H1 (cell line): ENCODE results near the gene BLTP1. TPM values are rescaled to one million over a fixed set of nuclear protein-coding genes. Genes with fewer than 3 reads are reported as not detected.

Experiments
- CTCF ChIA-PET: fragments of 300-600 bp; sonication (Branson Sonifier 250); formaldehyde crosslinking; loops from one replicate; lab custom pipeline; 2021; ENCODE audit not compliant: partially characterized antibody; lab: Charles Lee
- POLR2A ChIA-PET: fragments of 300-600 bp; sonication (Branson Sonifier 250); formaldehyde crosslinking; loops from one replicate; lab custom pipeline; 2021; ENCODE audit warnings: inconsistent platforms; ENCODE audit not compliant: partially characterized antibody; lab: Charles Lee
- DNase-seq, 2 experiments: peaks; one replicate each; pipeline versions ENCODE4 v3.0.0 to v3.0.0-alpha.2; 2010 to 2022; ENCODE audit warnings: low spot score in 2 of 2, low read depth in 1 of 2, mixed read lengths in 1 of 2
- FAIRE-seq: peaks from 2 replicates; lab custom pipeline; 2011; peaks lifted over from hg19 to GRCh38; lab: Jason Lieb, UNC
- H2AFZ ChIP-seq: 2 replicates; pipeline ENCODE4 v1.8.1; 2012; ENCODE audit warnings: low read length, inconsistent platforms
- H2AK5ac ChIP-seq: 2 replicates; pipeline ENCODE4 v1.6.1; 2013; ENCODE audit warnings: low read depth, low read length
- H2BK120ac ChIP-seq: replicated peaks from 2 replicates; pipeline ENCODE3; 2013; ENCODE audit warnings: low read depth, low read length, inconsistent platforms
- H2BK12ac ChIP-seq: 2 replicates; pipeline ENCODE4 v1.6.1; 2013; ENCODE audit warnings: low read depth, low read length
- H2BK15ac ChIP-seq: 2 replicates; pipeline ENCODE4 v1.6.1; 2013; ENCODE audit warnings: low read length
- H2BK20ac ChIP-seq: 2 replicates; pipeline ENCODE4 v1.6.1; 2013; ENCODE audit warnings: low read length
- H2BK5ac ChIP-seq: 2 replicates; pipeline ENCODE4 v1.6.1; 2013; ENCODE audit warnings: low read depth, low read length
- H3K14ac ChIP-seq: 2 replicates; pipeline ENCODE4 v1.6.1; 2013; ENCODE audit warnings: inconsistent platforms; ENCODE audit not compliant: insufficient read length
- H3K18ac ChIP-seq: 2 replicates; pipeline ENCODE4 v1.6.1; 2013; ENCODE audit warnings: low read length; ENCODE audit errors: extremely low read depth
- H3K23ac ChIP-seq: 2 replicates; pipeline ENCODE4 v1.6.1; 2013; ENCODE audit warnings: inconsistent platforms; ENCODE audit not compliant: insufficient read length
- H3K23me2 ChIP-seq: 2 replicates; pipeline ENCODE4 v1.6.1; 2013; ENCODE audit warnings: low read depth, low read length
- H3K27ac ChIP-seq: 2 replicates; pipeline ENCODE4 v1.6.1; 2011; ENCODE audit warnings: low read depth, low read length, inconsistent platforms
- H3K27me3 ChIP-seq, 4 experiments: replicated peaks in 1 of 4; 1 replicate in 1 of 4; 2 replicates in 3 of 4; pipeline versions ENCODE4 v1.6.1 to v1.8.1; 2011 to 2013; ENCODE audit warnings: low read length in 3 of 4, mild to moderate bottlenecking in 3 of 4, inconsistent platforms in 2 of 4, mixed read lengths in 2 of 4, moderate library complexity in 1 of 4; ENCODE audit not compliant: control insufficient read depth in 3 of 4, insufficient read depth in 3 of 4; ENCODE audit errors: extremely low read depth in 1 of 4
- H3K36me3 ChIP-seq, 4 experiments: 2 replicates each; pipeline versions ENCODE4 v1.6.1 to v1.8.1; 2011 to 2013; ENCODE audit warnings: mild to moderate bottlenecking in 4 of 4, low read length in 3 of 4, moderate library complexity in 2 of 4, control low read depth in 1 of 4, inconsistent platforms in 1 of 4; ENCODE audit not compliant: insufficient read depth in 4 of 4, control insufficient read depth in 2 of 4
- H3K4ac ChIP-seq: replicated peaks from 2 replicates; pipeline ENCODE3; 2013; ENCODE audit warnings: low read length, low read depth, mixed read lengths, inconsistent platforms; ENCODE audit not compliant: insufficient read length
- H3K4me1 ChIP-seq, 4 experiments: replicated peaks in 1 of 4; 1 replicate in 1 of 4; 2 replicates in 3 of 4; pipeline versions ENCODE4 v1.6.1 to v1.8.1; 2011 to 2013; ENCODE audit warnings: low read length in 3 of 4, inconsistent platforms in 2 of 4, mixed read lengths in 1 of 4; ENCODE audit not compliant: insufficient read depth in 4 of 4, control insufficient read depth in 3 of 4
- H3K4me2 ChIP-seq, 2 experiments: 2 replicates each; pipeline versions ENCODE4 v1.6.1 to v1.8.1; 2011 to 2013; ENCODE audit warnings: low read depth in 2 of 2, low read length in 2 of 2, control low read depth in 1 of 2, inconsistent platforms in 1 of 2, mild to moderate bottlenecking in 1 of 2; ENCODE audit not compliant: insufficient read depth in 1 of 2
- H3K4me3 ChIP-seq, 4 experiments: fragments of 200-600, 300-600 bp in 1 of 4; sonication (generic), shearing (Covaris generic), sonication (Bioruptor Twin) in 1 of 4; 2 replicates each; pipeline versions ENCODE4 v1.5.1 to v1.8.1; 2011 to 2016; ENCODE audit warnings: low read length in 4 of 4, low read depth in 3 of 4, control low read depth in 2 of 4, inconsistent platforms in 2 of 4, mild to moderate bottlenecking in 2 of 4, mixed read lengths in 1 of 4, moderate library complexity in 1 of 4; ENCODE audit not compliant: insufficient read depth in 2 of 4; ENCODE audit errors: extremely low read depth in 1 of 4
- H3K56ac ChIP-seq: replicated peaks from 2 replicates; pipeline ENCODE3; 2013; ENCODE audit warnings: low read depth, mild to moderate bottlenecking, mixed read lengths, low read length, inconsistent platforms; ENCODE audit not compliant: insufficient read length
- H3K79me1 ChIP-seq: 2 replicates; pipeline ENCODE4 v1.6.1; 2013; ENCODE audit warnings: low read depth, low read length, control low read depth
- H3K79me2 ChIP-seq, 2 experiments: 2 replicates each; pipeline versions ENCODE4 v1.6.1 to v1.8.1; 2012 to 2013; ENCODE audit warnings: low read length in 2 of 2, mild to moderate bottlenecking in 2 of 2, inconsistent platforms in 1 of 2; ENCODE audit not compliant: insufficient read depth in 2 of 2, control insufficient read depth in 1 of 2
- H3K9ac ChIP-seq, 4 experiments: replicated peaks in 1 of 4; 1 replicate in 1 of 4; 2 replicates in 3 of 4; pipeline versions ENCODE4 v1.6.1 to v1.8.1; 2011 to 2013; ENCODE audit warnings: low read depth in 3 of 4, low read length in 3 of 4, control low read depth in 2 of 4, mild to moderate bottlenecking in 2 of 4, moderate library complexity in 2 of 4, inconsistent platforms in 1 of 4; ENCODE audit errors: extremely low read depth in 1 of 4
- H3K9me3 ChIP-seq, 2 experiments: 2 replicates each; pipeline versions ENCODE4 v1.6.1 to v1.8.1; 2012 to 2013; ENCODE audit warnings: mild to moderate bottlenecking in 2 of 2, moderate library complexity in 2 of 2, control low read depth in 1 of 2, inconsistent platforms in 1 of 2, low read depth in 1 of 2, low read length in 1 of 2, mixed read lengths in 1 of 2; ENCODE audit not compliant: insufficient read depth in 2 of 2
- H4K20me1 ChIP-seq, 2 experiments: replicated peaks in 1 of 2; 2 replicates each; pipeline versions ENCODE3 to v1.8.1; 2011 to 2013; ENCODE audit warnings: inconsistent platforms in 2 of 2, low read length in 2 of 2, mild to moderate bottlenecking in 1 of 2; ENCODE audit not compliant: insufficient read depth in 2 of 2, control insufficient read depth in 1 of 2
- H4K5ac ChIP-seq: 2 replicates; pipeline ENCODE4 v1.6.1; 2013; ENCODE audit warnings: low read length, low read depth, mixed read lengths, inconsistent platforms; ENCODE audit not compliant: insufficient read length
- H4K8ac ChIP-seq: 2 replicates; pipeline ENCODE4 v1.8.0; 2013; ENCODE audit warnings: mild to moderate bottlenecking, moderate library complexity, low read length, inconsistent platforms; ENCODE audit not compliant: insufficient read depth; ENCODE audit errors: extremely low read depth
- H4K91ac ChIP-seq: replicated peaks from 2 replicates; pipeline ENCODE3; 2013; ENCODE audit warnings: low read length, mixed read lengths, inconsistent platforms; ENCODE audit not compliant: insufficient read length
- GTF2F1 ChIP-seq: IDR thresholded peaks from 2 replicates; pipeline ENCODE4 v1.6.1; 2012; ENCODE audit warnings: low read depth, low read length, improper control_type of control experiment, borderline replicate concordance
- RAD21 ChIP-seq, 2 experiments: IDR thresholded peaks in 1 of 2; conservative IDR thresholded peaks in 1 of 2; 2 replicates each; pipeline ENCODE4 v1.6.1; 2011; ENCODE audit warnings: low read depth in 2 of 2, low read length in 2 of 2, improper control_type of control experiment in 1 of 2, inconsistent platforms in 1 of 2, mild to moderate bottlenecking in 1 of 2, moderate library complexity in 1 of 2
- WGBS, 2 experiments: shearing (Covaris generic) in 1 of 2; methylation state at CpG; one replicate each; pipeline versions ENCODE4 v1.1.6 to v1.1.7; 2013 to 2015; ENCODE audit warnings: low lambda C conversion rate in 2 of 2, mixed read lengths in 2 of 2, inconsistent platforms in 1 of 2, low coverage in 1 of 2, missing lambda C conversion rate in 1 of 2; ENCODE audit not compliant: insufficient replicate concordance in 2 of 2, insufficient coverage in 1 of 2, insufficient read length in 1 of 2; ENCODE audit errors: extremely low coverage in 1 of 2, missing lambda C conversion rate in 1 of 2; 5-methylcytosine and 5-hydroxymethylcytosine counted together
- polyA plus RNA-seq, 7 experiments: library from polyadenylated mRNA; depleted of rRNA in 3 of 7; stranded (reverse) in 5 of 7; unstranded in 2 of 7; fragments of >200 nt in 5 of 7; fragments of 200-250 nt in 2 of 7; gene quantifications; 1 replicate in 5 of 7; 2 replicates in 1 of 7; 4 replicates in 1 of 7; pipeline versions ENCODE4 v1.2.1 to v1.2.3, GENCODE V29; 2011 to 2013; ENCODE audit warnings: missing spikeins in 2 of 7, mixed read lengths in 2 of 7
- total RNA-seq: library from RNA; stranded (reverse); fragmentation: NEBNext Ultra II Directional; extraction: Animal tissue kit (Norgen Biotek cat#: 25700); gene quantifications from 2 replicates; pipeline ENCODE4 v1.2.1, GENCODE V29; 2021

BLTP1 gene
- total and polyA plus RNA-seq, 2 of the 8 experiments (the other 6 are each of a cell fraction or from before 2014, with no cell fraction given), result 14.0 to 27.9 TPM

- H4K91ac ChIP-seq, result no peak overlapping the region
- H3K79me1 ChIP-seq, result no peaks in the 10 kb centered on the region
- H2AK5ac ChIP-seq, result no peak overlapping the region
- no peak overlapping the region for H2BK120ac ChIP-seq
- no peak overlapping the region for H3K23ac ChIP-seq
- no peak overlapping the region for H2BK20ac ChIP-seq
- no peak overlapping the region for H2BK12ac ChIP-seq
- H4K20me1 ChIP-seq, result no peaks in the 10 kb centered on the region
- H3K56ac ChIP-seq, result no peak overlapping the region
- no peak overlapping the region for H3K14ac ChIP-seq
- FAIRE-seq (no peak), DNase-seq (no peak)
- no peak overlapping the region for H3K4me2 ChIP-seq
- no peaks in the 10 kb centered on the region for H3K4me1 ChIP-seq
- H3K9me3 ChIP-seq, result no peaks in the 10 kb centered on the region
- H3K4me3 ChIP-seq, result no peak overlapping the region
- peaks cover 0 to 20% (median 7%) of the 10 kb centered on the region in 4 experiments; a peak in 3 of 8 replicates for H3K36me3 ChIP-seq
- no peak overlapping the region for H4K8ac ChIP-seq
- H3K27me3 ChIP-seq, result no peaks in the 10 kb centered on the region
- ChIA-PET CTCF (no interaction called here), POLR2A (no interaction called here)
- H2BK15ac ChIP-seq, result no peak overlapping the region
- no peak overlapping the region for H3K4ac ChIP-seq
- H3K79me2 ChIP-seq, result no peaks in the 10 kb centered on the region
- WGBS, 2 experiments, result 100% methylated on average over 1 of the region's 1 CpG; no CpG with 5 or more reads in 1 of the 2 experiments
- H3K9ac ChIP-seq, result no peak overlapping the region
- no peaks in the 10 kb centered on the region; the same call in 1 of the 2 replicates for H3K23me2 ChIP-seq
- H2BK5ac ChIP-seq, result no peak overlapping the region
- H3K18ac ChIP-seq, result no peak overlapping the region
- no peak overlapping the region for H4K5ac ChIP-seq
- no peak overlapping the region for H3K27ac ChIP-seq
- TF ChIP-seq GTF2F1 (no peak), RAD21 (IDR thresholded peaks at IDR 0.05 in 1 of 2, conservative IDR thresholded peaks at IDR 0.05 in 1 of 2; ENCODE audit: low read depth in 2 of 2, low read length in 2 of 2) (no peak)
- no peak overlapping the region for H2AFZ ChIP-seq
Measured at GRCh38 chr4:122178961-122179360, 26.8 kb downstream of the BLTP1 start.
